Suprapubic skin (tissue), 3 donors: ENCODE data around the gene ADAMTS3.

ENCODE experiments used
- CTCF ChIP-seq, 2 donors: fragments of 200-600 bp in 1 of 2; fragments of 450-650 bp in 1 of 2; sonication (generic) in 1 of 2; IDR thresholded peaks; one replicate each; pipeline ENCODE4 v1.5.1; 2016 to 2019; ENCODE audit warnings: antibody characterized with exemption in 2 of 2, mild to moderate bottlenecking in 1 of 2, moderate library complexity in 1 of 2
- EP300 ChIP-seq: sonication (generic); formaldehyde crosslinking; IDR thresholded peaks from one replicate; pipeline ENCODE4 v1.6.1; 2017; ENCODE audit warnings: antibody characterized with exemption
- POLR2A ChIP-seq, 2 donors: fragments of 450-650 bp; IDR thresholded peaks; one replicate each; pipeline ENCODE4 v1.6.1; 2017; ENCODE audit warnings: antibody characterized with exemption in 2 of 2, mild to moderate bottlenecking in 2 of 2, moderate library complexity in 2 of 2

- no peak for TF ChIP-seq POLR2A (IDR thresholded peaks at IDR 0.05)
- TF ChIP-seq CTCF (IDR thresholded peaks at IDR 0.05) = no peak
- TF ChIP-seq EP300 = no peak
Observed at GRCh38 chr4:72577211-72577610, 8.2 kb upstream of the ADAMTS3 start.
